ENCODE data around the gene MORN1. TPM values are rescaled to one million over a fixed set of nuclear protein-coding genes. Genes with fewer than 3 reads are reported as not detected.

The MORN1 gene
- polyA plus RNA-seq, 2 donors: 3.0 to 5.8 TPM

- H3K36me3 ChIP-seq (ENCODE audit: control insufficient read depth in 2 of 2, insufficient read depth in 2 of 2, low read length in 1 of 2): peaks cover 0 to 17% of the 10 kb centered on the region in 2 donors
- H3K4me3 ChIP-seq (ENCODE audit: low read depth in 1 of 2, low read length in 2 of 2): no peak overlapping the region
- H3K27me3 ChIP-seq (ENCODE audit: control insufficient read depth in 1 of 2, insufficient read depth in 2 of 2, low read length in 2 of 2): no peaks in the 10 kb centered on the region
- peaks cover 0 to 3% of the 10 kb centered on the region in 2 donors for H3K9me3 ChIP-seq (ENCODE audit: control insufficient read depth in 2 of 2, insufficient read depth in 1 of 2, low read depth in 1 of 2, low read length in 1 of 2)
- 68 to 72% methylated on average over 34 of the region's 34 CpGs for WGBS, 2 donors
- H3K27ac ChIP-seq (ENCODE audit: low read depth in 2 of 2, low read length in 1 of 2): no peak overlapping the region
- peaks cover 6 to 39% of the 10 kb centered on the region in 2 donors for H3K4me1 ChIP-seq (ENCODE audit: control insufficient read depth in 2 of 2, insufficient read depth in 2 of 2, low read length in 1 of 2)
Measured at GRCh38 chr1:2433936-2434655, 42.7 kb upstream of the MORN1 start.

- H3K27me3 ChIP-seq (ENCODE audit: control insufficient read depth in 1 of 2, insufficient read depth in 2 of 2, low read length in 2 of 2): no peaks in the 10 kb centered on the region
- 84 to 89% methylated on average over 13 of the region's 13 CpGs for WGBS, 2 donors
- no peak overlapping the region for H3K27ac ChIP-seq (ENCODE audit: low read depth in 2 of 2, low read length in 1 of 2)
- no peak overlapping the region for H3K4me3 ChIP-seq (ENCODE audit: low read depth in 1 of 2, low read length in 2 of 2)
- peaks cover 0 to 3% of the 10 kb centered on the region in 2 donors for H3K9me3 ChIP-seq (ENCODE audit: control insufficient read depth in 2 of 2, insufficient read depth in 1 of 2, low read depth in 1 of 2, low read length in 1 of 2)
- peaks cover 4 to 35% of the 10 kb centered on the region in 2 donors for H3K4me1 ChIP-seq (ENCODE audit: control insufficient read depth in 2 of 2, insufficient read depth in 2 of 2, low read length in 1 of 2)
- H3K36me3 ChIP-seq (ENCODE audit: control insufficient read depth in 2 of 2, insufficient read depth in 2 of 2, low read length in 1 of 2): peaks cover 0 to 17% of the 10 kb centered on the region in 2 donors
Measured at GRCh38 chr1:2433196-2433595, 41.8 kb upstream of the MORN1 start.

GRCh38 chr1:2432441-2432844 is 41.1 kb upstream of the MORN1 start:
- H3K4me1 ChIP-seq (ENCODE audit: control insufficient read depth in 2 of 2, insufficient read depth in 2 of 2, low read length in 1 of 2): peaks cover 4 to 35% of the 10 kb centered on the region in 2 donors
- 33 to 40% methylated on average over 15 to 16 of the region's 16 CpGs for WGBS, 2 donors
- no peaks in the 10 kb centered on the region for H3K27me3 ChIP-seq (ENCODE audit: control insufficient read depth in 1 of 2, insufficient read depth in 2 of 2, low read length in 2 of 2)
- no peak overlapping the region for H3K4me3 ChIP-seq (ENCODE audit: low read depth in 1 of 2, low read length in 2 of 2)
- H3K9me3 ChIP-seq (ENCODE audit: control insufficient read depth in 2 of 2, insufficient read depth in 1 of 2, low read depth in 1 of 2, low read length in 1 of 2): peaks cover 0 to 3% of the 10 kb centered on the region in 2 donors
- H3K27ac ChIP-seq (ENCODE audit: low read depth in 2 of 2, low read length in 1 of 2): no peak overlapping the region
- peaks cover 0 to 17% of the 10 kb centered on the region in 2 donors for H3K36me3 ChIP-seq (ENCODE audit: control insufficient read depth in 2 of 2, insufficient read depth in 2 of 2, low read length in 1 of 2)

GRCh38 chr1:2431518-2431917 is 40.2 kb upstream of the MORN1 start:
- no peak overlapping the region for H3K4me3 ChIP-seq (ENCODE audit: low read depth in 1 of 2, low read length in 2 of 2)
- no peaks in the 10 kb centered on the region for H3K27me3 ChIP-seq (ENCODE audit: control insufficient read depth in 1 of 2, insufficient read depth in 2 of 2, low read length in 2 of 2)

GRCh38 chr1:2431103-2431502 is 39.7 kb upstream of the MORN1 start:
- peaks cover 5 to 37% of the 10 kb centered on the region in 2 donors for H3K4me1 ChIP-seq (ENCODE audit: control insufficient read depth in 2 of 2, insufficient read depth in 2 of 2, low read length in 1 of 2)
- H3K36me3 ChIP-seq (ENCODE audit: control insufficient read depth in 2 of 2, insufficient read depth in 2 of 2, low read length in 1 of 2): peaks cover 0 to 17% of the 10 kb centered on the region in 2 donors
- peak overlapping the region in 1 of 2 donors; percentile 14 for H3K27ac ChIP-seq (ENCODE audit: low read depth in 2 of 2, low read length in 1 of 2)
- H3K4me3 ChIP-seq (ENCODE audit: low read depth in 1 of 2, low read length in 2 of 2): no peak overlapping the region
- peaks cover 0 to 3% of the 10 kb centered on the region in 2 donors for H3K9me3 ChIP-seq (ENCODE audit: control insufficient read depth in 2 of 2, insufficient read depth in 1 of 2, low read depth in 1 of 2, low read length in 1 of 2)
- WGBS, 2 donors: 39 to 49% methylated on average over 16 of the region's 16 CpGs
- H3K27me3 ChIP-seq (ENCODE audit: control insufficient read depth in 1 of 2, insufficient read depth in 2 of 2, low read length in 2 of 2): no peaks in the 10 kb centered on the region

More at GRCh38 chr1:2431518-2431917, 40.2 kb upstream of the MORN1 start:
- Histone ChIP-seq H3K27ac (ENCODE audit: low read depth in 2 of 2, low read length in 1 of 2) (no peak overlapping the region), H3K4me1 (ENCODE audit: control insufficient read depth in 2 of 2, insufficient read depth in 2 of 2, low read length in 1 of 2) (peaks cover 5 to 37% of the 10 kb centered on the region in 2 donors), H3K36me3 (ENCODE audit: control insufficient read depth in 2 of 2, insufficient read depth in 2 of 2, low read length in 1 of 2) (peaks cover 0 to 17% of the 10 kb centered on the region in 2 donors), H3K9me3 (ENCODE audit: control insufficient read depth in 2 of 2, insufficient read depth in 1 of 2, low read depth in 1 of 2, low read length in 1 of 2) (peaks cover 0 to 3% of the 10 kb centered on the region in 2 donors)
- WGBS, 2 donors: 34 to 42% methylated on average over 9 to 10 of the region's 10 CpGs

- Histone ChIP-seq H3K36me3 (ENCODE audit: control insufficient read depth in 2 of 2, insufficient read depth in 2 of 2, low read length in 1 of 2) (peaks cover 0 to 17% of the 10 kb centered on the region in 2 donors), H3K27me3 (ENCODE audit: control insufficient read depth in 1 of 2, insufficient read depth in 2 of 2, low read length in 2 of 2) (no peaks in the 10 kb centered on the region), H3K4me3 (ENCODE audit: low read depth in 1 of 2, low read length in 2 of 2) (no peak overlapping the region), H3K4me1 (ENCODE audit: control insufficient read depth in 2 of 2, insufficient read depth in 2 of 2, low read length in 1 of 2) (peaks cover 5 to 37% of the 10 kb centered on the region in 2 donors), H3K9me3 (ENCODE audit: control insufficient read depth in 2 of 2, insufficient read depth in 1 of 2, low read depth in 1 of 2, low read length in 1 of 2) (peaks cover 0 to 3% of the 10 kb centered on the region in 2 donors), H3K27ac (ENCODE audit: low read depth in 2 of 2, low read length in 1 of 2) (peak overlapping the region in 1 of 2 donors; percentile 14)
- WGBS, 2 donors: 53 to 65% methylated on average over 10 of the region's 10 CpGs
Measured at GRCh38 chr1:2430592-2430973, 39.2 kb upstream of the MORN1 start.

GRCh38 chr1:2429780-2430591 is 38.6 kb upstream of the MORN1 start:
- H3K27ac ChIP-seq (ENCODE audit: low read depth in 2 of 2, low read length in 1 of 2): no peak overlapping the region
- 75 to 79% methylated on average over 20 of the region's 20 CpGs for WGBS, 2 donors
- H3K4me1 ChIP-seq (ENCODE audit: control insufficient read depth in 2 of 2, insufficient read depth in 2 of 2, low read length in 1 of 2): peaks cover 5 to 37% of the 10 kb centered on the region in 2 donors
- peaks cover 0 to 3% of the 10 kb centered on the region in 2 donors for H3K9me3 ChIP-seq (ENCODE audit: control insufficient read depth in 2 of 2, insufficient read depth in 1 of 2, low read depth in 1 of 2, low read length in 1 of 2)
- no peaks in the 10 kb centered on the region for H3K27me3 ChIP-seq (ENCODE audit: control insufficient read depth in 1 of 2, insufficient read depth in 2 of 2, low read length in 2 of 2)
- no peak overlapping the region for H3K4me3 ChIP-seq (ENCODE audit: low read depth in 1 of 2, low read length in 2 of 2)
- peaks cover 0 to 17% of the 10 kb centered on the region in 2 donors for H3K36me3 ChIP-seq (ENCODE audit: control insufficient read depth in 2 of 2, insufficient read depth in 2 of 2, low read length in 1 of 2)

- Histone ChIP-seq H3K9me3 (ENCODE audit: control insufficient read depth in 2 of 2, insufficient read depth in 1 of 2, low read depth in 1 of 2, low read length in 1 of 2) (peaks cover 0 to 1% of the 10 kb centered on the region in 2 donors), H3K4me1 (ENCODE audit: control insufficient read depth in 2 of 2, insufficient read depth in 2 of 2, low read length in 1 of 2) (peaks cover 5 to 37% of the 10 kb centered on the region in 2 donors), H3K4me3 (ENCODE audit: low read depth in 1 of 2, low read length in 2 of 2) (peak overlapping the region; percentile 41 to 50), H3K36me3 (ENCODE audit: control insufficient read depth in 2 of 2, insufficient read depth in 2 of 2, low read length in 1 of 2) (peaks cover 0 to 14% of the 10 kb centered on the region in 2 donors), H3K27me3 (ENCODE audit: control insufficient read depth in 1 of 2, insufficient read depth in 2 of 2, low read length in 2 of 2) (no peaks in the 10 kb centered on the region), H3K27ac (ENCODE audit: low read depth in 2 of 2, low read length in 1 of 2) (peak overlapping the region; percentile 81 to 82)
- WGBS, 2 donors: 50 to 63% methylated on average over 28 of the region's 28 CpGs
Measured at GRCh38 chr1:2428490-2428889, 37.1 kb upstream of the MORN1 start.

GRCh38 chr1:2427976-2428375 is 36.6 kb upstream of the MORN1 start:
- H3K27me3 ChIP-seq (ENCODE audit: control insufficient read depth in 1 of 2, insufficient read depth in 2 of 2, low read length in 2 of 2): no peaks in the 10 kb centered on the region
- H3K9me3 ChIP-seq (ENCODE audit: control insufficient read depth in 2 of 2, insufficient read depth in 1 of 2, low read depth in 1 of 2, low read length in 1 of 2): peaks cover 0 to 5% of the 10 kb centered on the region in 2 donors
- peaks cover 0 to 11% of the 10 kb centered on the region in 2 donors for H3K36me3 ChIP-seq (ENCODE audit: control insufficient read depth in 2 of 2, insufficient read depth in 2 of 2, low read length in 1 of 2)
- 52 to 56% methylated on average over 10 of the region's 10 CpGs for WGBS, 2 donors
- H3K27ac ChIP-seq (ENCODE audit: low read depth in 2 of 2, low read length in 1 of 2): peak overlapping the region; percentile 27 to 50
- peak overlapping the region in 1 of 2 donors; percentile 50 for H3K4me3 ChIP-seq (ENCODE audit: low read depth in 1 of 2, low read length in 2 of 2)
- peaks cover 5 to 37% of the 10 kb centered on the region in 2 donors for H3K4me1 ChIP-seq (ENCODE audit: control insufficient read depth in 2 of 2, insufficient read depth in 2 of 2, low read length in 1 of 2)

All from esophagus (tissue), 2 donors.